ENCODE measurements around the gene PITPNM1. TPM values are rescaled to one million over a fixed set of nuclear protein-coding genes. Genes with fewer than 3 reads are reported as not detected.
"Not testable (repeated sequence)": the region's sequence is repeated elsewhere in the genome, so short reads cannot be mapped to it uniquely, and the experiment has no call there.

The PITPNM1 gene
- 7.4 TPM for polyA plus RNA-seq (ENCODE audit: insufficient read length)

- DNase-seq = peak; percentile 66
Observed at GRCh38 chr11:67504950-67505581, at the start of gene PITPNM1. Gene PITPNM1, minus strand, starts transcription at chr11:67505363. Its CDS starts 1,183 bp downstream, at chr11:67504180.

GRCh38 chr11:67551697-67552096 lies 46.5 kb upstream of the PITPNM1 start:
- not testable (repeated sequence) for DNase-seq

GRCh38 chr11:67551127-67551526 lies 46.0 kb upstream of the PITPNM1 start:
- no peak for DNase-seq

GRCh38 chr11:67548555-67549110 lies 43.5 kb upstream of the PITPNM1 start:
- no peak for DNase-seq

- not testable (repeated sequence) for DNase-seq
Observed at GRCh38 chr11:67548112-67548511, 42.9 kb upstream of the PITPNM1 start.

- DNase-seq = no peak
Observed at GRCh38 chr11:67545280-67545679, 40.1 kb upstream of the PITPNM1 start.

GRCh38 chr11:67544616-67545242 lies 39.6 kb upstream of the PITPNM1 start:
- DNase-seq = no peak

GRCh38 chr11:67543585-67543984 lies 38.4 kb upstream of the PITPNM1 start:
- no peak for DNase-seq

GRCh38 chr11:67542971-67543370 lies 37.8 kb upstream of the PITPNM1 start:
- DNase-seq = no peak

- DNase-seq = no peak
Observed at GRCh38 chr11:67542169-67542568, 37.0 kb upstream of the PITPNM1 start.

- no peak for DNase-seq
Observed at GRCh38 chr11:67541198-67541597, 36.0 kb upstream of the PITPNM1 start.

GRCh38 chr11:67539550-67539949 lies 34.4 kb upstream of the PITPNM1 start:
- no peak for DNase-seq

GRCh38 chr11:67538823-67539505 lies 33.8 kb upstream of the PITPNM1 start:
- DNase-seq = no peak

- no peak for DNase-seq
Observed at GRCh38 chr11:67538306-67538705, 33.1 kb upstream of the PITPNM1 start.

GRCh38 chr11:67535561-67535960 lies 30.4 kb upstream of the PITPNM1 start:
- no peak for DNase-seq

- DNase-seq = no peak
Observed at GRCh38 chr11:67534070-67534679, 29.0 kb upstream of the PITPNM1 start.

GRCh38 chr11:67532889-67533288 lies 27.7 kb upstream of the PITPNM1 start:
- no peak for DNase-seq

GRCh38 chr11:67530282-67530592 lies 25.1 kb upstream of the PITPNM1 start:
- DNase-seq = no peak

GRCh38 chr11:67528376-67528775 lies 23.2 kb upstream of the PITPNM1 start:
- DNase-seq = no peak

- DNase-seq = no peak
Observed at GRCh38 chr11:67525275-67525976, 20.3 kb upstream of the PITPNM1 start.

GRCh38 chr11:67524480-67524808 lies 19.3 kb upstream of the PITPNM1 start:
- no peak for DNase-seq

- no peak for DNase-seq
Observed at GRCh38 chr11:67523556-67524479, 18.7 kb upstream of the PITPNM1 start.

Data from hindlimb muscle (tissue), 1 donor.